GM21390 (cell line): ENCODE results near the gene ITPK1.

Experiments
- ATAC-seq: cut with Tn5 transposase; IDR thresholded peaks from one replicate; pipeline ENCODE4 v1.9.1; 2021; ENCODE audit not compliant: unreplicated experiment

ITPK1 gene

GRCh38 chr14:92994131-92994676 lies 121.5 kb downstream of the ITPK1 start:
- ATAC-seq = no peak

- ATAC-seq = no peak
Measured at GRCh38 chr14:92993302-92993701, 122.4 kb downstream of the ITPK1 start.

DNA sequence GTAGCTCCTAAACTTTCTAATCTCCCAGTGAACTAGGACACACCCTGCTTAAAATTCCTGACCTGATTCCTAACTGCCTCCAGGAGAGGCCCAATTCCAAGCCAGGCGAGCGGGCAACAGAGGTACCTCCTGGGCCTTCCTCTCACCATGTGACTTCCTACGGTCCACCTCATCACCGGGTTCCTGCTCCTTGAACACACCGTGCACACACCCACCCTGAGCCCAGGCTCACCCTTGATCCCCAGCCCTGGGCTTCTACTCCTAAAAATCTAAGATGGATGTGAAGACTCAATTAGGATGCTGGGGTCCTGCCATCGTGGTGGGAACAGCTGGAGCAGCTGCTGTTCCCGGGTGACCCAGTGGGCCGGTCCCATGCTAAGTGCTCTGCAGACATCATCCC lies 124.2 kb downstream of the ITPK1 start:
- no peak for ATAC-seq

DNA sequence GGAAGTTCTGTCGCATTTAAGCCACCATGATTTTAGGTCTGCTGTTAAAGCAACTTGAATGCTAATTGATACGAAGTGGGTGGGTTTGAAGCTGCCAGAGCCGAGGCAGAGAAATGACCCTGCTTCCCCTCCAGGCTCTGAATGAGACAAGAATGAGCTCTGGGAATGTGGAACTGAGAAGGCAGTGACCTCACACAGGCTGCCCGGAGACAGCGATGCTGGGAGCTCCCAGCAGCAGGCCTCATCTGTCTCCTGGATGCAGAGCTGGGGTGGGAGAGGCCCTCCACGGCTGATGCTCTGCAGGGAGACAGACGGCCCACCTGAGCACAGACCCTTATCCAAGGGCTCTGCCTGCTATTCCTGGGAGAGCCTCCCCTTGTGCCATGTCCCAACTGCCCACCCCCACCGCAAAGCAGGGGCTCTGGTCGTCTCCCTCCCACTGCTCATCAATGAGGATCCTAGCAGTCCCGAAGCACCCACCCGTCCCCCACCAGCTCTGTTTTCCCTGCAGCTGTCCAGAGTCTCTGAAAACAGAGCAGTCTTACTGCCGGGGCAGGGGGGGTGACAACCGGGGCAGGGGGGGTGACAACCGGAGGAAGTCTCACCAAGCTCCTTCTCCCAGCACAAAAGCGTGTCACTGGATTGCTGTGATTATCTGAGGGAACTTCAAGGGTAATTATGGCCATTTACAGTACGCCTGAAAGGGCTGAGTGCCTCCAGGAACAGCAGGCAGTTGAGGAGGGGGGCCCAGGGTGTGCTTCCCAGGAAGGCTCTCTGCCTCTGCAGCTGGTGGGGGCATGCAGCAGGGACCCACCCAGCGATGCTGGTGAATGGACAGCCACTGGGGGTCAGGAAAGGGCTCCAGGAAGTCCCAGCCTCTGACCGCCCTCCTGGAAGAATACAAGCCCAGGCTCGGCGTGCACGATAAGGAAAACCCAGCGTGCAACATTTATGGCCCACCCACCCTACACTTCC lies 125.0 kb downstream of the ITPK1 start:
- no peak for ATAC-seq

- ATAC-seq = no peak
Measured at GRCh38 chr14:92988786-92989755, 126.7 kb downstream of the ITPK1 start.

DNA sequence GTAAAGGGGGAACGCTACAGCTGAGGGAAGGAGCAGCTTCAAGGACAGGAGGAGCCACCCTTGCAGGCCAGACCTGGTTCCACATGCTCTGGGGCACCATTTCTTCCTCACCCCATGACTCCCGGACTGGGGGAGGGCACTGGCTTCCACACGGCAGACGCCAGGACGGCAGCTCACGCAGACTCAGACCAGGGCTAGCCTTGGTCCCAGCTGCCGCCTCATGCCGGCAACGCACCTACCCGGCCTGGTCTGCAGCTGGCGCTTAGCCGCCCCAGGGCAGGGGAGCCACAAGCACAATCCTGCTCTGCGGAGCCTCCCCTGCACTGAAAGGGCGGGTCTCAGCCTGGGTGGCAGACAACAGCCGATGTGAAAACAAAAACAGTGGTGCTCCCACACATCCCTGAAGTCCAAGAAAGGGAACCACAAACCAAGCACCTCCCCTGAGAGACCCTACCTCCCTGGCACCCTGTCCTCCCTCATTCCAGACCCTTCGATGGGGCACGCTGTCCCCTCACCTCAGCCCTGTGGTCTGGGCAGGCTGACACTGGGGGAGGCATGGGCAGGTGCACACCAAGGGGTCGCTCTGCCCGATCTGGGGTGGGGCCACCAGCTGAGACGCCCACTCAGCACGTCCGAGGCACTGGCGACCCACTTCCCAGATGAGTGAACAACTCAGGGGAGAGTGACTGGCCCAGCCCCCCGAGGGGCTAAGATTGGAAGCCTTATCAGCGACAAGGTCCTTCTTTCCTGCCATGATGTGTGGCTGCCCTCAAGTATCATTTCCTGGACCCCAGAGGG lies 127.8 kb downstream of the ITPK1 start:
- no peak for ATAC-seq

DNA sequence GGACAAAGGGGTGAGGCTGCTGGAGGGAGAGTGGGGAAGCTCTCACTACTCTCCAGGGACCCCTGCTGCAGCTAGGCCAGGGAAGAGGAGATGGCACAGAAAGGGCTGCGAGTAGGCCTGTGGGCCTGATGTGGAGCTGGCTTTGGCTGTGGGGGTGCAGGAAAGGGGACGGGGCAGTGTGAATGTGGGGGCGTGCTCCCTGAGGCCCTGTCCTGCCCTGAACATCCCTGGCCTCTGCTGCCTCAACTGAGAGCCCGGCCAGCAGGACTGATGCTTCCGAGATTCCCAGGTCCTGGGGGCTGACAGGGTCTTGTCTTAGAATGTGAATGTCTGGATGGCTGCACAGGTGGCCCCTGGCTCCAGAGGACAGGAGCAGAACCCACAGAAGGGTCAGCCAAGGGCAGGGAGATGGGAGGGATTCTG lies 128.6 kb downstream of the ITPK1 start:
- ATAC-seq = no peak

DNA sequence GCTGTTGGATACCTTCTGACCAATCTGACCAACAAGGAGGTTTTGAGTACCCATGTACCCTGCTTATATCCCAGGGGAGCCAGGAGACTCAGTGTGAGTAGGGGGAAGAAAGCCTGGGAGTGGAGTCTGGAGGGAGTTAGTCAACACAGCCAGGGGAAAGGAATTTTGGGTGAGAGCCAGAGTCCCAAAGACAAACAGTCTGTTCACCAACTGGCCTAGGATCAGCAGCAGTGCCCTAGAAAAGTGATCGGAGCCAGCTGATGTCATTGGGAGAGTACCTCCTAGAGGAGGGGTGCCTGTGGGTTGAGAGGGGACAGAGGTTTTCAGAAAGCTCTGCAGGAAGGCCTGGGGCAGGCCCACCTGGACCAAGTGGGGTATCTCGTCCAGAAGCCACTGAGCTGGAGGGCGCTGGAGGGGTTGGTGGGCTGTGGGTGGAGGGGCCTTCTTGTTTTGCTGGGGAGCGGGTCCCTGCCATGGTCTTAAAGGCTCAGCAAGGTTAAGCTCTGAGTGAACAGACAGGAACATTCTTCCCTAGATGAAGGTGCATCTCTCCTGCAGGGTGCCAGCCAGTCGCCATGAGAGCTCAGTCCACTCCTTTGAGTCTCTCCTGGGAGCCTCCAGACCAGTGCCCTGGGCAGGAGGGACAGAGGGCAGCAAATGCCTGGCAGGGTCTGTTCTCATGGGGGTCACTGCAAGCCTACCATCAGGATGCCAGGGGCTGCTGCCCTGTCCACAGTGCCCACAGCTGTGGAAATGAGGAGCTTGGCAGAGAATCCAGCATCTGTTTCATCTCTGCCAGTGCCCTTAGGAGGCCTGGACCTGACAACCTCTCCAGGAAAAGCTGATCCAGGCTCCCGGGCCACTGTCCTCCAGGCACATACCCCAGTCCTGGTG lies 129.2 kb downstream of the ITPK1 start:
- ATAC-seq = no peak

- ATAC-seq = no peak
Measured at GRCh38 chr14:92985521-92985920, 130.2 kb downstream of the ITPK1 start.

- no peak for ATAC-seq
Measured at GRCh38 chr14:92984896-92985295, 130.8 kb downstream of the ITPK1 start.

GRCh38 chr14:92984082-92984788 lies 131.5 kb downstream of the ITPK1 start:
- ATAC-seq = no peak

GRCh38 chr14:92982956-92983355 lies 132.8 kb downstream of the ITPK1 start:
- no peak for ATAC-seq

DNA sequence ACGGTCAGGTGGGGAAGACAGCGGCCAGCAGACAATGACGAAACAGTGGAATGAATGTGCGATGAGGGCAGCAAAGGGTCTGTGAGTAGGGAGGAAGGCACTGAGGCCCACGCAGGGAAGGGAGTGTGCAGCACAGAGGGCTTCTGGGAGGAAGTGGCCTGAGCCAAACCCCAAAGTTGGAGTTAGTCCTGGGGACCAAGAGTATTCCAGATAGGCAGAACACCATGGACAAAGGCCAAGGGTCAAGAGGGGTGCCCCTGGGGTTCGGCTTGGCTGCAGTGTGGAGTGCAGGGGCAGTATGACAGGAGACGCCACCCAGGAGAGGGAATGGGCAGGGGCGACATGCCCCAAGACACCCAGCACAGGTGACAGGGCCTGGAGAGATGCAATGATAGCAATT lies 134.0 kb downstream of the ITPK1 start:
- ATAC-seq = no peak

DNA sequence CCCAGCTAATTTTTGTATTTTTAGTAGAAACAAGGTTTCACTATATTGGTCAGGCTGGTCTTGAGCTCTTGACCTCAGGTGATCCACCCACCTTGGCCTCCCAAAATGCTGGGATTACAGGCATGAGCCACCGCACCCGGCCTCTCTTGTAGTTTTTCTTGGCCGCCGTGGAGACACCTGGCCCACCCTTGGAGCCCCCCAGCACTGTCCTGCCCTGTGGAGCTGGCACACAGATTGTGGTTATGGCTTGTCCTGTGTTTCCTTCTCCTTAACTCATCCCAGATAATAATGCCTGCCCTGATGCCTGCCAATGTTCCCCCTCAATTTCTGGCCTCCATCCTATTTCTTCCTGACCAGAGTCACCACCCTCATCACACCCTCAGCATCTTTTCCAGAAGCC lies 134.9 kb downstream of the ITPK1 start:
- no peak for ATAC-seq

- ATAC-seq = no peak
Measured at GRCh38 chr14:92978229-92979021, 137.3 kb downstream of the ITPK1 start.

DNA sequence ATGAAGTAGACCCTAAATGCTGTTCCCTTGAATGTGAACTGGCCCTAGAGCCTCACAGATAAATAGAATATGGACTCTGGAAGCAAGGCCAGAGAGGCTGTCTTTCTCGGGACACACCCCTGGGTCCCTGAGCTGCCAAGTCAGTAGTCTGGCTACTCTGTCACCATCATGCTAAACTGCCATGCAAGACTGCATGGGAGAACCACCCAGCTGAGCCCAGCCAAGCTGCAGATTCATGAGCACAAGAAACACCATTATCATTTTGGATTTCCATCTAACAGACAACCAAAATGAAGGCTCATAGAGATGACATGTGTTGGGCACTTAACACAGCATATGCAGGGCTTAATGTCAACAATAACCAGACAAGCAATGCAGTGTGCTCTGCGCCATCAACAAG lies 139.5 kb downstream of the ITPK1 start:
- no peak for ATAC-seq

- no peak for ATAC-seq
Measured at GRCh38 chr14:92974541-92975345, 141.0 kb downstream of the ITPK1 start.
